CD4-positive, alpha-beta T cell treated with Interleukin-4 for 1 hour (primary cell): ENCODE data around the gene CCDC170.
"Not testable (repeated sequence)": the region's sequence is repeated elsewhere in the genome, so short reads cannot be mapped to it uniquely, and the experiment has no call there.

Experiments
- DNase-seq, 2 donors: peaks; one replicate each; pipeline ENCODE4 v3.0.0-alpha.2; 2020 to 2022

CCDC170 gene

GRCh38 chr6:151494936-151495320, 1.1 kb downstream of the CCDC170 start:
- no peak for DNase-seq

GRCh38 chr6:151495380-151495779, 1.6 kb downstream of the CCDC170 start:
- no peak for DNase-seq

DNA sequence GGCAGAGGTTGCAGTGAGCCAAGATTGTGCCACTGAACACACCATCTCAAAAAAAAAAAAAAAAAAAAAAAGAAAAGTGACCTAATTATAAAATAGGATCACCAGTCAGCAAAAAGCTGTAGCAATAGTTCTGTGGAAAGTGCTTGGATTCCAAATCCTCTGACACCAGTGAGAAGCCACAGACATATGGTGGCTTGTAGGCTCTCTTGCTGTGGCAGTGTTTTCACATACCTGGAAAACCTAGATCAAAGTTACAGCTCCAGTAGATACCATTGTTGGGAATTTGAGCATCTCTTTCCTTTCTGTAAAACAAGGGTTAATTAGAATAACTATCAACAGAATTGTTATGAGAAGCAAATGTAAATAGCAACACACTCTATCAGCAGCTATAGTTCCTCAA, 4.1 kb downstream of the CCDC170 start:
- DNase-seq: no peak

DNA sequence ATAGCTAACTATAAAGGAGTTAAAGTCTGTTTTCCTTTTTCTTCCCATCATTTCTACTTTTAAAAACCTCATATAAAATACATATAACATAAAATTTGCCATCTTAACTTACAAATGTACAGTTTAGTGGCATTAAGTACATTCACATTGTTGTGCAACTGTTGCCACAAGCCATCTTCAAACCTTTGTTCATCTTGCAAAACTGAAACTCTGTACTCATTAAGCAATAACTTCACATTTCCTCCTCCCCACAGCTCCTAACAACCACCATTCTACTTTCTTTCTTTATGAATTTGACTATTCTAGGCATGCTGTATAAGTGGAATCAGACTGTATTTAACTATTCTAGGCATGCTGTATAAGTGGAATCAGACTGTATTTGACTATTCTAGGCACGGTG, 4.5 kb downstream of the CCDC170 start:
- DNase-seq: no peak

GRCh38 chr6:151499551-151499950, 5.7 kb downstream of the CCDC170 start:
- no peak for DNase-seq

GRCh38 chr6:151501511-151502136, 7.8 kb downstream of the CCDC170 start:
- DNase-seq: no peak

DNA sequence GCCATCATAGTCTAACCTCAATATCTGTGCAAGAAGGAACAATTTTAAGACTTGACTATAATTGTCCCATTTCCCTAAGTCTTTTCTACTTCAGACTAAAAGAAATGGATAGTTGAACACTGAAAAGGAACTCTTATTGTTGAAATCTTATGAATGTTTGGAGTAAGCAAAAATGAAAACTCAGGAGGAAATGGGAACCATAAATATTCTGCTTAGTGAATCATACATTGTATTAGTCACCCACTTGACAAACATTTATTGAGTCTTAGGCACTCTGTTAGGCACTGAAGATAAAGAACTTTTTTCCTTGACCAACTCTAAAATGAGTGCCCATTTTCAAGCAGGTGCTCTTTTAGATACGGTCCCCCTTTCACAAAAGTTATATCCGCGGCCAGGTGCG, 8.7 kb downstream of the CCDC170 start:
- DNase-seq: no peak

DNA sequence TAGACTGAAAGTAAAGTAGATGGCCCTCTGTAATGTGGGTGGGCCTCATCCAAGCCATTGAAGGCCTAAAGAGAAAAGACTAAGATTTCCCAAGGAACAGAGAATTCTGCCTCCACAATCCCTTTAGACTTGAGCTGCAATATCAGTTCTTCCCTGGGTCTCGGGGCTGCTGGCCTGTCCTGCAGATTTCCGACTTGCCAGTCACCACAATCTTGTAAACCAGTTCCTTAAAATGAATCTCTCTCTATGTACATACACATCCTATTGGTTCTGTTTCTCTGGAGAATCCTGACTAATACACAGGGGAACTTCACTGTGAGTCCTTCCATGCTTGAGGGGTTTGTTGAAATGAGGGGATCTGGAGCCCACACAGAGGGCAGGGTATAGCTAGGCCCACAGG, 12.9 kb downstream of the CCDC170 start:
- no peak for DNase-seq

DNA sequence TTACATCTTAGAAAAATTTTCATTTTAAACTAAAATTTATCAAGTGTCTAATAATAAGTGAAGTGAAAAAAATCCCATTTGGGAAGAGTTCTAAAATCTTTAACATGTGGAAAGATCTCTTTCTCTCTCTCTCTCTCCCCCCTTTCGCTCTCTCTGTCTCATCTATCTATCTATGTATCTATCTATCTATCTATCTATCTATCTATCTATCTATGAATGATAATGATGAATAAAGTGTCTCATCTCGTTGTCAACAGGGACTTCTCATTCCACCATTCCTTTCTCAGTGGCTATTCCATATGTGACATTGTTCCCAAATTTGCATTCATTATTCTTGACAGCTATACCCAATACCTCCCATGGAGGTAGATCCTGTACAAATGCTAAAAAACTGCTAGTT, 15.2 kb downstream of the CCDC170 start:
- no peak for DNase-seq

GRCh38 chr6:151512481-151512880, 18.7 kb downstream of the CCDC170 start:
- peak; percentile 10 to 19 for DNase-seq

DNA sequence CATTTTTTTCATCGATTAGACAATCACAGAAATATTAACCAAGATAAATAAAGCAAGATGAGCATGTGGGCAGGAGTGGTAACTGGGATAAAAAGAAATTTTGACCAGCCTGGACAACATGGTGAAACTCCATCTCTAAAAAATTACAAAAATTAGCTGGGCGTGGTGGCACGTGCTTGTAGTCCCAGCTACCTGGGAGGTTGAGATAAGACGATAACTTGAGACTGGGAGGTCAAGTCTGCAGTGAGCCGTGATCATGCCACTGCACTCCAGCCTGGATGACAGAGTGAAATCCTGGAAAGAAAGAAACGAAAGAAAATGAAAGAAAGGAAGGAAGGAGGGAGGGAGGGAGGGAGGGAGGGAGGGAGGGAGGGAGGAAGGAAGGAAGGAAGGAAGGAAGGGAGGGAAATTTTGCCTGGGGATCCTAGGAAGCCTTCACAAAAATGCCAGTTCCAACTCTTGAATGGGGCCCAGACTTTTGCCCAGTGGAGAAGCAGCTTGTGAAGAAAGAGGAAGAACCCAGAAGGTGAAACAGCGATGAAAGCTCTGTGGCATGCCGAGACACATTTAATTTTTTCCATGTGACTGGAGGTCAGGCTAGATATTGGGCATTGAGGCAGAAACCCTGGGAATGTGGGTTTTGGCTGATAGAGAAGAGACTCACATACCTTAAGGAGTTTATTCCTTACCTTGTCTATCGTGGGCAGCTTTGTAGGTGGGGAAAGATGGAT, 20.3 kb downstream of the CCDC170 start:
- DNase-seq: no peak

DNA sequence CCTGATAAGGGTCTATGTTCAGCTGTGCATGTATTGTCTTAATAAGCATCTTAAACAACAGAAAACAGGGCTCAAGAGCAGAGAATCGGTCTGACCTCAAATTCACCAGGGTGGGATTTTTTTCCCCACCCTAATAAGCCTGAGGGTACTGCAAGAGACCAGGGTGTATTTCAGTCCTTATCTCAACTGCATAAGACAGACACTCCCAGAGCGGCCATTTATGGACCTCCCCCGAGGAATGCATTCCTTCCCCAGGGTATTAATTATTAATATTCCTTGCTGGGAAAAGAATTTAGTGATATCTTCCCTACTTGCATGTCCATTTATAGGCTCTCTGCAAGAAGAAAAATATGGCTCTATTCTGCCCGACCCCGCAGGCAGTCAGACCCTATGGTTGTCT, 25.2 kb downstream of the CCDC170 start:
- DNase-seq: not testable (repeated sequence)

DNA sequence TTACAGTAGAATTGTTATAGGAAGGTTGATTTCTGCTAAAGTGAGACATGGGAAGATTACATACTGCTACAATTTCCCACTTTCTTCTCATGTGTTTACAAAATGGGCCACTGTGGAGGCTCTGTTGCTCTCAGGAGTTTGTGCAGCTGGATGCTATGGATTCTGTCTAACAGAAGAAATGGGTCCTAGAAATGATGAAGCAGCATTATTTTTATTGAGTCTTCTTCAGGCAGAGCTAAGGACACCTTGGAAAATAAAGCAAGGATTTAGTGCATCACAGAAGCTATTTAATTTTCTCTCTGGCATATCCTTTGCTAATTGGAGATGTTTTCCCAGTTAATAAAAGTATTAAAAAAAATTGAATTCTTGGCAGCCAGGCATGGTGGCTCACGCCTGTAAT, 29.2 kb downstream of the CCDC170 start:
- no peak for DNase-seq

- DNase-seq: no peak
These were observed 30.2 kb downstream of the CCDC170 start for GRCh38 chr6:151524059-151524458.

DNA sequence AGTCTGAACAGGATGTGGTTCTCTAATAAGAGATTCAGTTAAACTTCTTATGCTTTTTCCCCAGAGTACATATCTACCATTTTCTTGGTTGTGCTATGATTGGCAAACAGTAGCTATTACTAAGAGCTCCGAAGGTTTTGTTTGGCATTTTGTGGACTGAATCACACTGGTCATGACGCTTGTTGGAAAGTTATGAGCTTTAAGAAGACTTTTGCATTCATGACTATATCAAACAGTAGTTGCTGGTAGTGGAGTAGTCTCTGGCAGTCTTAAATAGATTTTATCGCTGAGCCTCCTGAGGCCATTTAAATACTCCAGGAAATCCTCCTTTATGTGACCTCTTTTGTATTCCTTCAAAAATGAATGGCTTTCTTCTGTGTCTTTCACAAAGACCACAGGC, 40.8 kb downstream of the CCDC170 start:
- no peak for DNase-seq

GRCh38 chr6:151535476-151536187, 41.8 kb downstream of the CCDC170 start:
- no peak for DNase-seq

DNA sequence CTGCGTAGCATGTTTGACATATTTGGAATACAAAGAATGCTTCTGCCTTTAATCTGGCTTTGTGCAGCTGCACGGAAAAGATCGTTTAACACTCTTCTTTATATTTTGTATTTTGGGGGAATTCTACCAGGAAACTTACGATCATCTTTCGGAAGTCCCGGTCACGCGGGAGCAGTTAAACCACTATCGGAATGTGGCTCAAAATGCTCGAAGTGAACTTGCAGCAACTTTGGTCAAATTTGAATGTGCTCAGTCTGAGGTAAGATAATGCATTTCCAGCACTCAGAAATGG, 42.3 kb downstream of the CCDC170 start:
- DNase-seq: no peak

GRCh38 chr6:151537556-151537955, 43.7 kb downstream of the CCDC170 start:
- no peak for DNase-seq

DNA sequence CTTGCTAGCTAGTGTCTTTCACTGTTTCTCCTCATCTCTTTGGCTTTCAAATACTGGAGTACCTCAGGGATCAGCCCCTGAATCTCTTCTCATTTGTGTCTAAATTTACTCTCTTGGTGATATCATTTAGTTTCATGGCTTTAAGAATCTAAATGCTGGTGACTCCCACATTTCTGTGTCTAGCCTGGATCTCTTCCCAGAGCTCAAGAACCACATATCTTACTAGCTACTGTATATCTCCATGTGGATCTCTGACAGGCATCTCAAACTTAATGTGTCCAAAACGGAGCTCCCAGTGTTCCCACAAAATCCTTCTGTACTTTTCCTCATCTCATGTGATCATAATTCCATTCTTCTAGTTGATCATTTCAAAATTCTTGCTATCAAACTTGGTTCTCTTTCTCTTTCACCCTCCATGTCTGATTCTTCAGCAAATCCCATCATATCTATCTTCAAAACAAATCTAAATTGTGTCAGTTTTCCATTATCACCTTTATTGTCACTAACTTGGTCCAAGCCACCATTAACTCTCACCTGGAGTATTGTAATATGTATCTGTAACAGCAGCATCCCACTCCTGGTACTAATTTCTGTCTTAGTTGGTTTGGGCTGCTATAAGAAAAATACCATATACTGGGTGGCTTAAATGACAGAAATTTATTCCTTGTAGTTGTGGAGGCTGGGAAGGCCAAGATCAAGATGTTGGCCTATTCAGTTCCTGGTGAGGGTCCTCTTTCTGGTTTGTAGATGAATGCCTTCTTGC, 45.9 kb downstream of the CCDC170 start:
- DNase-seq: no peak

GRCh38 chr6:151544453-151544852, 50.6 kb downstream of the CCDC170 start:
- DNase-seq: no peak

- DNase-seq: not testable (repeated sequence)
These were observed 51.1 kb downstream of the CCDC170 start for GRCh38 chr6:151544884-151545283.

GRCh38 chr6:151546941-151547659, 53.3 kb downstream of the CCDC170 start:
- DNase-seq: no peak

DNA sequence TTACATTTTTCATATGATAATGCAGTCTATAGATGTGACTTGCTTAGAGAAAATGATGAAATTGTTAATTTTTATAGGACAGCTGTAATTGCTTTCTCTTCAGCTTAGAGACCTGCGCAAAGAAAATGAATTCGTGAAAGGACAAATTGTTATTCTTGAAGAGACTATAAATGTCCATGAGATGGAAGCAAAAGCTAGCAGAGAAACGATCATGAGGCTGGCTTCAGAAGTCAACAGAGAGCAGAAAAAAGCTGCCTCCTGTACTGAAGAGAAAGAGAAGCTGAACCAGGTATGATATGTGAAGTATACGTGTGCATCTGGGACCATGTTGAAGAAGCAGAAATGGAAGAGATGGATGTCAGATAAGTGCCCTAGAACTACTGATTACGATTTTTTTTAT, 54.4 kb downstream of the CCDC170 start:
- DNase-seq: no peak
